Measurements from ENCODE around the gene NTN3. TPM values are rescaled to one million over a fixed set of nuclear protein-coding genes. Genes with fewer than 3 reads are reported as not detected.
A peak's percentile ranks its signal among the peaks of the same experiment; 100 is the strongest.

The NTN3 gene
- total RNA-seq, 1 donor from 2014 or later: 5.4 TPM

DNA sequence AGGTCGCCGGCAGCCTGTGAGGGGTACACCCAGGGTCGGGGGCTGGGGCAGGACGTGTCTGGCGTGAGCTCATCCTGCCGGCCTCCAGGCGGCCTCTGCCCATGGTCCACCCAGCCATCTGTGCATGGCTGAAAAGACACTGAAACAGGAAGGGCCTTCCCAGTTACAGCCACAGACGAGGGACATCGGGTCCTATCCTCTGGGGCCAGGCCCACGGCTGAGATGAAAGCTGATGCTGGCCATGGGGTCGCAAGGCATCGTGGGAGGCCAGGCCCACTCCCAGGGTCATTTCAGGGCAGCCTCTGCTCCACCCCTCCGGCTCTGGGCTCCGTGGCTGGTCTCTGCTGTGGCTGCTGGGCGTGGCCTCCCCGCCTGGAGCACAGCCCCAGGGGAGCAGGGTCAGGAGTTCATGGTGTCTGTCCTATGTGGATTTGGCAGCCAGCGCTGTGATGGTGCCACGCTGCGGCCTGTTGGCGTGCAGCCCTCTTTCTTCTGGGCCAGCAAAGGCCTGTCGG is 26.1 kb downstream of the NTN3 start:
- Mint-ChIP-seq H3K27ac (ENCODE audit: unreplicated experiment) (peak overlapping the region; percentile 36), H3K4me1 (ENCODE audit: low read depth, unreplicated experiment) (peaks cover 6% of the 10 kb centered on the region), H3K27me3 (ENCODE audit: unreplicated experiment) (peaks cover 6% of the 10 kb centered on the region), H3K36me3 (ENCODE audit: unreplicated experiment) (no peaks in the 10 kb centered on the region), H3K9me3 (ENCODE audit: unreplicated experiment) (peaks cover 3% of the 10 kb centered on the region), H3K4me3 (ENCODE audit: unreplicated experiment) (peak overlapping the region; percentile 53)
- TF ChIP-seq, protein P1, sequence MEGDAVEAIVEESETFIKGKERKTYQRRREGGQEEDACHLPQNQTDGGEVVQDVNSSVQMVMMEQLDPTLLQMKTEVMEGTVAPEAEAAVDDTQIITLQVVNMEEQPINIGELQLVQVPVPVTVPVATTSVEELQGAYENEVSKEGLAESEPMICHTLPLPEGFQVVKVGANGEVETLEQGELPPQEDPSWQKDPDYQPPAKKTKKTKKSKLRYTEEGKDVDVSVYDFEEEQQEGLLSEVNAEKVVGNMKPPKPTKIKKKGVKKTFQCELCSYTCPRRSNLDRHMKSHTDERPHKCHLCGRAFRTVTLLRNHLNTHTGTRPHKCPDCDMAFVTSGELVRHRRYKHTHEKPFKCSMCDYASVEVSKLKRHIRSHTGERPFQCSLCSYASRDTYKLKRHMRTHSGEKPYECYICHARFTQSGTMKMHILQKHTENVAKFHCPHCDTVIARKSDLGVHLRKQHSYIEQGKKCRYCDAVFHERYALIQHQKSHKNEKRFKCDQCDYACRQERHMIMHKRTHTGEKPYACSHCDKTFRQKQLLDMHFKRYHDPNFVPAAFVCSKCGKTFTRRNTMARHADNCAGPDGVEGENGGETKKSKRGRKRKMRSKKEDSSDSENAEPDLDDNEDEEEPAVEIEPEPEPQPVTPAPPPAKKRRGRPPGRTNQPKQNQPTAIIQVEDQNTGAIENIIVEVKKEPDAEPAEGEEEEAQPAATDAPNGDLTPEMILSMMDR (IDR thresholded peaks at IDR 0.05; ENCODE audit: partially characterized antibody, unreplicated experiment): no peak
- peak; percentile 61 for DNase-seq

DNA sequence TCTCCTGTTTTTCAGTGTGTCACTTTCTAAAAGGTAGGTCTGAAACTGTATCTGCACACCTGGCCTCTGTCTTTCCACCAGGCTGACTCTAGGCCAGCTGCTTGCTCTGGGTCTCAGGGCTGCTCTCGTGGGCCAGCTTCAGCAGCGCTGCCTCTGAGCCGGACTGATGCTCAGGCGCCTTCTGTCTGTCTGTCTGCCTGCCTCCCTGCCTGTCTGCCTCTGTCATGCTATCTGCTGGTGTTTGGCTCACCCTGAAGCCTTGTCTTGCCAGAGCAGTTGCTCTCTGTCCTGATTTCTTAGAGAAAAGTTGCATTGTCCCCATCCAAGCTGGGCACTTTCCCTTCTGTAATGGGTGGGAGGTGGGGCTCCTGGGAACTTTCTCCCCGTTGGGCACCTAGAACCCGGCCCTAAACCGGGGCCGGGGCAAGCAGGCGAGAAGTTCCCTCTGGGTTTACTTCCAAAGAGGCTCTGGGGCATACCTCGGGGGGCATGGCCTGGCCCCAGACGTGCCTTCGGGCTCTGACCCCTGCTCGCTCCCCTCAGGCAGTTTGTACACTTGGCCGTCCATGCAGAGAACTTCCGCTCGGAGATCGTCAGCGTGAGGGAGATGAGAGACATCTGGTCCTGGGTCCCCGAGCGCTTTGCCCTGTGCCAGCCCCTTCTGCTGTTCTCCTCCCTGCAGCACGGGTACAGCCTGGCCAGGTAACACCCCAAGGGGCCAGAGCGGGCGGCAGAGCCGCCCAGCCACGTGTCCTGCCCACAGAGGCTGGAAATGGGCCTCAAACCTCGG is 26.8 kb downstream of the NTN3 start:
- peak overlapping the region; percentile 36 for H3K27ac Mint-ChIP-seq (ENCODE audit: unreplicated experiment)
- H3K9me3 Mint-ChIP-seq (ENCODE audit: unreplicated experiment): peaks cover 3% of the 10 kb centered on the region
- no peak for DNase-seq
- H3K27me3 Mint-ChIP-seq (ENCODE audit: unreplicated experiment): peaks cover 6% of the 10 kb centered on the region
- H3K4me3 Mint-ChIP-seq (ENCODE audit: unreplicated experiment): peak overlapping the region; percentile 53
- TF ChIP-seq, protein P1 (IDR thresholded peaks at IDR 0.05; ENCODE audit: partially characterized antibody, unreplicated experiment): no peak
- H3K36me3 Mint-ChIP-seq (ENCODE audit: unreplicated experiment): no peaks in the 10 kb centered on the region
- H3K4me1 Mint-ChIP-seq (ENCODE audit: low read depth, unreplicated experiment): peaks cover 8% of the 10 kb centered on the region

DNA sequence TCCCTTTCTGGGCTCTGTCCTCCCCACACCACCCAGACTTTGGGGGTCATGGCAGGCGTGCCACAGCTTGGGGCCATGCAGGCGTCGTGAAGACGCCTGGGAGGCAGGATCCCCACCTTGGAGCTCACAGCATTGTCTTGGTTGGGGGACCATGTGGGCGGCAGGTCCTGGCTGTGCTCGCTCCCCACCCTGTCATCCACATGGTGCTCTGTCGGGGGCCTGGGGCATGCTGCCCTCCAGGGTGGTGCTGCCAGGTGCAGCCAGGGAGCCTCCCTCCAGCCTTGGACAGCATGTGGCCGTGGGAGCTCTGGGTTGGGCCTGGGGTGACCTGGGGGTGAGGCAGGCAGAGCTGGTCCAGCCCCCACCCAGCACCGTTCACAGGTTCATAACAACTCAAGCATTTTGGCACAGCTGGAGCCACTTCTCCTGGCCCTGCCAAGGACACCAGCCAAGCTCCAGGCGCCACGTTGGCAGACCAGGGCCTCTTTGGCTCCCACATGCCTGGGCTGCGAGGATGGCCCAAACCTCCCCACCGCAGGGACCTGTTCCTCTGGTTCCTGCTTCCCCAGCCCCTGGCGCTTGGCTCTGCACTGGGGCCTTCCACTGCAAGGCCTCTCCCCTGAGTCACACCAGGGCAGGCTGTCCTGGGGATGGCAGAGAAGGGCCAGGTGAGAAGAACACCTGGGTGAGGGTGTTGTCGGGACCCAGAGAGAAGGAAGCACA is 27.6 kb downstream of the NTN3 start:
- Mint-ChIP-seq H3K4me3 (ENCODE audit: unreplicated experiment) (no peak overlapping the region), H3K27ac (ENCODE audit: unreplicated experiment) (no peak overlapping the region), H3K9me3 (ENCODE audit: unreplicated experiment) (peaks cover 3% of the 10 kb centered on the region), H3K27me3 (ENCODE audit: unreplicated experiment) (peaks cover 6% of the 10 kb centered on the region), H3K4me1 (ENCODE audit: low read depth, unreplicated experiment) (peaks cover 10% of the 10 kb centered on the region), H3K36me3 (ENCODE audit: unreplicated experiment) (no peaks in the 10 kb centered on the region)
- no peak for DNase-seq
- TF ChIP-seq, protein P1 (IDR thresholded peaks at IDR 0.05; ENCODE audit: partially characterized antibody, unreplicated experiment): no peak

DNA sequence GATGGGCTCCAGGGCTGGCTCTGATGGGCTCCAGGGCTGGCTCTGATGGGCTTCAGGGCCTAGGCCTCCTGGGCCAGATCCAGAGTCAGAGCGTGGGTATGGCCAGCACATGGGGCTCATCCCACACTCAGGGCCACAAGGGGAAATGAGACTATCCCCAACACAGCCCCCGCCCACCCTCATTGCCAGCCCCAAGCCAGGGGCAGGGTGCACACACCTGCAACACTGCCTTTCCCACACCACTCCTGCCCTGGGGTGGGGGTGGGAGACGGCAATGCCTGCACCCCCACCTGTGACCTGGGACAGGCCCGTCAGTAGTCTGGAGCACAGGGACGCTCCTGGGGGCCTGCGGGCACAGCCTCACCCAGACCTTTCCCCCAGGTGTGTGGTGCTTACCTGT is 28.4 kb downstream of the NTN3 start:
- DNase-seq: no peak
- peaks cover 6% of the 10 kb centered on the region for H3K27me3 Mint-ChIP-seq (ENCODE audit: unreplicated experiment)
- H3K4me1 Mint-ChIP-seq (ENCODE audit: low read depth, unreplicated experiment): peaks cover 10% of the 10 kb centered on the region
- H3K4me3 Mint-ChIP-seq (ENCODE audit: unreplicated experiment): no peak overlapping the region
- H3K36me3 Mint-ChIP-seq (ENCODE audit: unreplicated experiment): no peaks in the 10 kb centered on the region
- H3K27ac Mint-ChIP-seq (ENCODE audit: unreplicated experiment): no peak overlapping the region
- TF ChIP-seq, protein P1 (IDR thresholded peaks at IDR 0.05; ENCODE audit: partially characterized antibody, unreplicated experiment): no peak
- H3K9me3 Mint-ChIP-seq (ENCODE audit: unreplicated experiment): peaks cover 3% of the 10 kb centered on the region
